ENCODE measurements around the gene WDFY2. TPM values are rescaled to one million over a fixed set of nuclear protein-coding genes. Genes with fewer than 3 reads are reported as not detected.

WDFY2 gene
- total and polyA plus RNA-seq, 8 donors, result 1.4 to 22.6 (median 10.4) TPM

DNA sequence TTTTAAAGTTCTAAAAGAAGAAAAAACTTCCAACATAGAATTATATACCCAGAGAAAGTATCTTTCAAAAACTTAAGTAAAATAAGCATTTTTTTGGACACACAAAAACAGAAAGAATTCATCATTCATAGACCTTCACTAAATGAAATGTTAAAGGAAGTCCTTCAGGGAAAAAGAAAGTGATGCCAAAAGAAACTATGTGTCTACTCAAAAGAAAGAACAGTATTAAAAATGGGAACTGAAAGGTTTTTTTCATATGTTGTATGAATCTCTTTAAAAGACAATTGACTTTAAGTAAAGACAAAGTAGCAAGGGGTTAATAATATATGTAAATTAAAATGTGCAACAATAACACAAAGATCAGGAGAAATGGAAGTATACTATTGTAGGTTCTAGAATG, 123.2 kb downstream of the WDFY2 start:
- H3K4me1 ChIP-seq, result no peaks in the 10 kb centered on the region
- H3K4me3 ChIP-seq, result no peak overlapping the region
- no peak overlapping the region for H3K27ac ChIP-seq
- DNase-seq, result no peak
- no peaks in the 10 kb centered on the region for H3K9me3 ChIP-seq
- intact Hi-C loops (cut with DNase I; ENCODE audit: low total_unique reads), result no loop called here
- H3K27me3 ChIP-seq, result no peaks in the 10 kb centered on the region
- TF ChIP-seq POLR2A (IDR thresholded peaks at IDR 0.05), result no peak
- TF ChIP-seq, protein P1, sequence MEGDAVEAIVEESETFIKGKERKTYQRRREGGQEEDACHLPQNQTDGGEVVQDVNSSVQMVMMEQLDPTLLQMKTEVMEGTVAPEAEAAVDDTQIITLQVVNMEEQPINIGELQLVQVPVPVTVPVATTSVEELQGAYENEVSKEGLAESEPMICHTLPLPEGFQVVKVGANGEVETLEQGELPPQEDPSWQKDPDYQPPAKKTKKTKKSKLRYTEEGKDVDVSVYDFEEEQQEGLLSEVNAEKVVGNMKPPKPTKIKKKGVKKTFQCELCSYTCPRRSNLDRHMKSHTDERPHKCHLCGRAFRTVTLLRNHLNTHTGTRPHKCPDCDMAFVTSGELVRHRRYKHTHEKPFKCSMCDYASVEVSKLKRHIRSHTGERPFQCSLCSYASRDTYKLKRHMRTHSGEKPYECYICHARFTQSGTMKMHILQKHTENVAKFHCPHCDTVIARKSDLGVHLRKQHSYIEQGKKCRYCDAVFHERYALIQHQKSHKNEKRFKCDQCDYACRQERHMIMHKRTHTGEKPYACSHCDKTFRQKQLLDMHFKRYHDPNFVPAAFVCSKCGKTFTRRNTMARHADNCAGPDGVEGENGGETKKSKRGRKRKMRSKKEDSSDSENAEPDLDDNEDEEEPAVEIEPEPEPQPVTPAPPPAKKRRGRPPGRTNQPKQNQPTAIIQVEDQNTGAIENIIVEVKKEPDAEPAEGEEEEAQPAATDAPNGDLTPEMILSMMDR (IDR thresholded peaks at IDR 0.05), result no peak
- no peak for TF ChIP-seq EP300 (IDR thresholded peaks at IDR 0.05)
- TF ChIP-seq POLR2AphosphoS5 (IDR thresholded peaks at IDR 0.05), result no peak
- H3K36me3 ChIP-seq, result peaks cover 4 to 10% (median 6%) of the 10 kb centered on the region in 4 donors

GRCh38 chr13:51713807-51714206, 129.5 kb downstream of the WDFY2 start:
- Histone ChIP-seq H3K27me3 (no peaks in the 10 kb centered on the region), H3K36me3 (peaks cover 0 to under 1% (median 0%) of the 10 kb centered on the region in 4 donors), H3K9me3 (no peaks in the 10 kb centered on the region), H3K4me3 (no peak overlapping the region), H3K4me1 (peaks cover 0 to 7% (median 2%) of the 10 kb centered on the region in 4 donors), H3K27ac (no peak overlapping the region)
- WGBS, 5 donors, result 94 to 100% (median 96%) methylated on average over 1 of the region's 1 CpG
- no peak for DNase-seq
- TF ChIP-seq POLR2AphosphoS5 (IDR thresholded peaks at IDR 0.05), result no peak
- intact Hi-C loops (cut with DNase I; ENCODE audit: low total_unique reads), result no loop called here

GRCh38 chr13:51714663-51715168, 130.5 kb downstream of the WDFY2 start:
- H3K27me3 ChIP-seq, result no peaks in the 10 kb centered on the region
- TF ChIP-seq, protein P1 (IDR thresholded peaks at IDR 0.05), result no peak
- TF ChIP-seq EP300 (IDR thresholded peaks at IDR 0.05) (no peak), POLR2A (IDR thresholded peaks at IDR 0.05) (no peak), POLR2AphosphoS5 (IDR thresholded peaks at IDR 0.05) (no peak)
- intact Hi-C loops (cut with DNase I; ENCODE audit: low total_unique reads), result no loop called here
- WGBS, 5 donors, result 58 to 74% (median 63%) methylated on average over 2 of the region's 2 CpGs
- no peaks in the 10 kb centered on the region for H3K9me3 ChIP-seq
- H3K4me3 ChIP-seq, result no peak overlapping the region
- peaks cover 0 to 7% (median 2%) of the 10 kb centered on the region in 4 donors for H3K4me1 ChIP-seq
- peaks cover 0 to 7% (median 6%) of the 10 kb centered on the region in 4 donors for H3K36me3 ChIP-seq
- H3K27ac ChIP-seq, result no peak overlapping the region
- DNase-seq, result peak in 1 of 2 donors; percentile 10

- Histone ChIP-seq H3K4me3 (no peak overlapping the region), H3K36me3 (peaks cover 0 to 8% (median 7%) of the 10 kb centered on the region in 4 donors), H3K27ac (no peak overlapping the region), H3K9me3 (no peaks in the 10 kb centered on the region), H3K4me1 (peaks cover 0 to 7% (median 2%) of the 10 kb centered on the region in 4 donors), H3K27me3 (no peaks in the 10 kb centered on the region)
- WGBS, 5 donors, result 91 to 99% (median 95%) methylated on average over 3 of the region's 3 CpGs
- TF ChIP-seq EP300 (IDR thresholded peaks at IDR 0.05), result no peak
- TF ChIP-seq POLR2A (IDR thresholded peaks at IDR 0.05), result no peak
- TF ChIP-seq POLR2AphosphoS5 (IDR thresholded peaks at IDR 0.05), result no peak
- TF ChIP-seq, protein P1 (IDR thresholded peaks at IDR 0.05), result no peak
- DNase-seq, result no peak
- intact Hi-C loops (cut with DNase I; ENCODE audit: low total_unique reads), result no loop called here
Observed at GRCh38 chr13:51715613-51716012, 131.4 kb downstream of the WDFY2 start.

DNA sequence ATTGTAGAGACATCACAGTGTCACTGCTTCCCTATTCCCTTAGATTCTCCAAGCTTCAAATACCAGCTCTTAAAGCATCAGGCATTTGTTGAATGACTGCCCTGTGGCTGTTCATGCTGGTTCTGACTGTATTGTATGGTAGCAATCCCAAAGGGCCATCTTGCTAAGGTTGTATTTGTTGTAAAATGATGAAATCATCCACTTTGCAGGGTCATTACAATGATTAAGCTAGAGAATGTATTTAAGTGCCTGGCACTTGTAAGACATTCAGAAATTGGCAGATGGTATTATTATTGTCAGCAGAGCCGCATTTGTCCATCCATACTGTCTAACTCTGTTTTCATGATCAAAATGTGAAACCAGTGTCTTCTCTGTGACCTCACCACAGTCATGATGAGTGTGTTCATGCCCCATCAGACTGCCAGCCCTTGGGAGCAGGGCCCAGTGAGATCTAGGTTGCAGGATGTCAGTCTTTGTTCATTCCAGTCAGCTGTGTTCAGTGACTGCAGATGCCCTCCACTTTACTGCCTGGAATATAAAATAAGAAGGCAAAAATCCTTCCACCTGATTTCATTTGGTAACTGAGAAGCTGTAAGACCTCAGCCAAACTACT, 133.6 kb downstream of the WDFY2 start:
- peaks cover 0 to 7% (median 2%) of the 10 kb centered on the region in 4 donors for H3K4me1 ChIP-seq
- intact Hi-C loops (cut with DNase I; ENCODE audit: low total_unique reads), result no loop called here
- H3K9me3 ChIP-seq, result no peaks in the 10 kb centered on the region
- no peak for DNase-seq
- 90 to 100% (median 95%) methylated on average over 1 of the region's 1 CpG for WGBS, 5 donors
- no peak overlapping the region for H3K27ac ChIP-seq
- TF ChIP-seq POLR2A (IDR thresholded peaks at IDR 0.05) (no peak), EP300 (IDR thresholded peaks at IDR 0.05) (no peak), POLR2AphosphoS5 (IDR thresholded peaks at IDR 0.05) (no peak)
- TF ChIP-seq, protein P1 (IDR thresholded peaks at IDR 0.05), result no peak
- no peak overlapping the region for H3K4me3 ChIP-seq
- peaks cover 0 to 10% (median 7%) of the 10 kb centered on the region in 4 donors for H3K36me3 ChIP-seq
- H3K27me3 ChIP-seq, result no peaks in the 10 kb centered on the region

Measured in stomach (tissue), 9 donors.